HG03060 (cell line): ENCODE results near the gene CCDC85C.
"Not testable (repeated sequence)": the region's sequence is repeated elsewhere in the genome, so short reads cannot be mapped to it uniquely, and the experiment has no call there.

Experiments
- ATAC-seq: cut with Tn5 transposase; IDR thresholded peaks from one replicate; pipeline ENCODE4 v1.9.1; 2021; ENCODE audit warnings: low read depth, moderate number of reproducible peaks; ENCODE audit not compliant: unreplicated experiment

CCDC85C gene

DNA sequence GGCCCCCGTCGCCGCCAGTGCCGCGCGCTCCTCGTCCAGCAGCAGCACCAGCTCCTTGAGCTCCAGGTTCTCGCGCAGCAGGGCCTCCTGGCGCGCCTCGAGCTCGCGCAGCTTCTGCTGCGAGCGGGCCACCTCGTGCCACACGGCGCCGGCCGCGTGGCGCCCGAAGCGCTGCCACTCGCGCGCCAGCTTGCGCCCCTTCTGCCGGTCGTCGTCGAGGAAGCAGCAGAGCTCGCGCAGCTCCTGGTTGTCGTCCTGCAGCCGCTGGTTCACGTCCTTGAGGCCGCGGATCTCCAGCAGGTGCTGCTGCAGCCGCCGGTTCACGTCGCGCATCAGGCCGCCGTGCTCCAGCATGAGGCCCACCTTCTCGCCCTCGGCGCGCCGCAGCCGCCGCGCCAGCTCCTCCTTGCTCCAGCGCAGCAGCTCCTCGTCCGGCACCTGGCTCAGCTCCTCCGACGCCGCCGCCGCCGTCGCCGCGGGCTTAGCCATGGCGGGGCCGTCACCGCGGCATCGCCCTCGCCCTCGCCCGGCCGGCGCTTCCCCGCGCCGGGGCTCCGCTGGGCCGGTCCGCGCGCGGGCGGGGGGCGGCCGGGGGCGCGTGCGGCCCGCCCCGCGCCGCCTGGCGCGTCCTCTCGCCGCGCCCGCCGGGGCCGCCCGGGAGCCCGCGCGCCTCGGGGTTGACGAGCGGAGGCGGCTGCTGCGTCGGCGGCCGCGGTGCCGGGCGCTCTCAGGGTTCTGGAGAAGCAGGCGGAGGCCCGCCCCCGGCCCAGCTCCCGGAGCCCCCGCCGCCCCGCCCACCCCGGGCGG is at the start of gene CCDC85C:
Gene CCDC85C (minus strand): TSS at position 737 of the 807 bp plus-strand sequence. CDS start 248 bp downstream, at position 489.
- ATAC-seq = no peak

DNA sequence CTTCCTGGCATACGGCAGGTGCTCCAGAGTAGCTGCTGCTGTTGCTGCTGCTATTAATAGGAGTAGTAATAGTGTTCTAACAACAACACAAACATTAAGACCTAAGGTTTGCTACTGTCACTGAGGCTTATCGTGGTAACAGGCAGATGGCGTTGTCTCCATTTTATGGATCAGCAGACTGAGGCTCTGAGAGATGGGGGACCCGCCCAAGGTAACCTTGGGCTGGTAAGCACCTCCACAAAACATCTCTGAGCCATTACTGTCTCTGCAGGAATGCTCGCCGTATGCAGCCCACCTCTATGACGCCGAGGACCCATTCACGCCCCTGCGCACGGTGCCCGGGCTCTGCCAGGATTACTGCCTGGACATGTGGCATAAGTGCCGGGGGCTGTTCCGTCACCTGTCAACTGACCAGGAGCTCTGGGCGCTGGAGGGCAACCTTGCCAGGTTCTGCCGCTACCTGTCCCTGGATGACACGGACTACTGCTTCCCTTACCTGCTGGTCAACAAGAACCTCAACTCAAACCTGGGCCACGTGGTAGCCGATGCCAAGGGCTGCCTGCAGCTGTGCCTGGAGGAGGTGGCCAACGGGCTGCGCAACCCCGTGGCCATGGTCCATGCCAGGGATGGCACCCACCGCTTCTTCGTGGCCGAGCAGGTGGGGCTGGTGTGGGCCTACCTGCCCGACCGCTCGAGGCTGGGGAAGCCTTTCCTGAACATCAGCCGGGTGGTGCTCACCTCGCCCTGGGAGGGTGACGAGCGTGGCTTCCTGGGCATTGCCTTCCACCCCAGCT is 48.1 kb upstream of the CCDC85C start:
- no peak for ATAC-seq

DNA sequence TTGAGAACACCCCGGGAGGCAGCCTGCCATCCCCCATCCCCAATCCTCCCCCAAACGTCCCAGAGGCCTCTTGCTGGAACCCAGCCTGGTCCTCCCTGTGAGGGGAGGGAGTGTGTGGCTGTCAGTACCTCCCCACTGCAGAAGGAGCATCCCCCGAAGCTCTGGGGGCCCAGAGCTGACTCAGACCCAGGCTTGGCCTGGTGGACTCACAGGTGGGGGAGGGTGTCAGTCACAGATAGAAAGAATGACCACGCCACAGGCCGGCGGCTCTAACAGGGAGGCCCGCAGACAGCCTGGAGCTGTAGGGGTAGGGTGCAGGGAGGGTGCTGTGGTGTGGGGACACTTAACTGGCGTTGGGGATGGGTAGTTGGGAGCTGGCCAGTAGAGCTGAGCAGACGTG is 46.2 kb upstream of the CCDC85C start:
- ATAC-seq = no peak

- no peak for ATAC-seq
Measured at GRCh38 chr14:99649643-99650042, 45.6 kb upstream of the CCDC85C start.

- ATAC-seq = no peak
Measured at GRCh38 chr14:99649219-99649618, 45.2 kb upstream of the CCDC85C start.

- ATAC-seq = no peak
Measured at GRCh38 chr14:99648027-99648784, 44.2 kb upstream of the CCDC85C start.

DNA sequence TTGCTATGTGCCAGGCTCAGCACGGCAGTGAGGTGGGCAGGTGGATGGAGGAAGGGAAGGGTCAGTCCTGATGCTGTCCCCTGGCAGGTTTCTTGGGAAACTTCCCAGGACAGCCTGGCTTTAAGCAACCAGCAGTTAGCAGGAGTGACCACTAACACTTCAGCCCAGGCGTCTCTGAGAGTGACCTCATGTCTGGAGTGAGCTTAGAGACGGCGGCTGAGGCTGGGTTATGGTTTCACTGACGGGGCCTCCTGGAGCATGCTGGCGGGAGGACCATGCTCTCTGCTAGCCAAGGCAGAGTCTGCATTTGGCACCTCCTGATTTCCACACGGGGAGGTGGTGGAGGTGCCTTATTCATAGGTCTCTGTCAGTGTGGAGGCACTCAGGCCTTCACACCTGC is 43.4 kb upstream of the CCDC85C start:
- ATAC-seq = no peak

GRCh38 chr14:99645545-99646505 is 41.8 kb upstream of the CCDC85C start:
- no peak for ATAC-seq

DNA sequence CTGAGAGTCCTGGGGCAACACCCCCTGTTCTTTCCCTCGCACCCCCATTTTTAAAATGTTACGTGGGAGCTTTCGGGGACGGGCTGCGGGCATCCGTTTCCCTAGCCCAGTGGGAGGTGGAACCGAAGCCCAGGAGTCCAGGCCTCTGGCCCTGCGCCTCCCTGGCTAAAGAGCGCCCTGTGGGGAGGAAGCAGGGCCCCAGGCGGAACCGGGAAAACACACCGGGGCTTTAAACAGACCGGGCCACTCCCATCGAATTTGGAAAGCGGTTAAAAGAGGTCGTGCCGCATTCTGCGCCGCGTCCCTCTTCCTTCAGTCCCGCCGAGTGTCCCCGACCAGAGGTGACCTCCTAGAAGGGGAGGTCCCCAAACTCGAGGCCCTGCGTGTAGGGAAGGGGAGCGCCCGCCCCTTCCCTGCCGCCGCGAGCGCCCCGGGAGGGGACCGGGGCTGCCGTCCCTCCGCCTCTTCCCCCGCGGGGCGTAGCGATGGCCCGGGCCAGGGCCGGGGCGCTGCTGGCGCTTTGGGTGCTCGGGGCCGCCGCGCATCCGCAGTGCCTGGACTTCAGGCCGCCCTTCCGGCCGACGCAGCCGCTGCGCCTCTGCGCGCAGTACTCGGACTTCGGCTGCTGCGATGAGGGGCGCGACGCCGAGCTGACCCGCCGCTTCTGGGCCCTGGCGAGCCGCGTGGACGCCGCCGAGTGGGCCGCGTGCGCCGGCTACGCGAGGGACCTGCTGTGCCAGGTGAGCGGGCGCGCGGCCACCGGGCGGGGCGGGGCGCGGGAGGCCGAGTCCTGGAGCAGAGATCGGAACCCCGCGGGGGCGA is 40.9 kb upstream of the CCDC85C start, which contains the start of gene HHIPL1:
Gene HHIPL1 (plus strand): TSS at position 407 of the 822 bp plus-strand sequence. CDS start 79 bp downstream, at position 486.
- no peak for ATAC-seq

DNA sequence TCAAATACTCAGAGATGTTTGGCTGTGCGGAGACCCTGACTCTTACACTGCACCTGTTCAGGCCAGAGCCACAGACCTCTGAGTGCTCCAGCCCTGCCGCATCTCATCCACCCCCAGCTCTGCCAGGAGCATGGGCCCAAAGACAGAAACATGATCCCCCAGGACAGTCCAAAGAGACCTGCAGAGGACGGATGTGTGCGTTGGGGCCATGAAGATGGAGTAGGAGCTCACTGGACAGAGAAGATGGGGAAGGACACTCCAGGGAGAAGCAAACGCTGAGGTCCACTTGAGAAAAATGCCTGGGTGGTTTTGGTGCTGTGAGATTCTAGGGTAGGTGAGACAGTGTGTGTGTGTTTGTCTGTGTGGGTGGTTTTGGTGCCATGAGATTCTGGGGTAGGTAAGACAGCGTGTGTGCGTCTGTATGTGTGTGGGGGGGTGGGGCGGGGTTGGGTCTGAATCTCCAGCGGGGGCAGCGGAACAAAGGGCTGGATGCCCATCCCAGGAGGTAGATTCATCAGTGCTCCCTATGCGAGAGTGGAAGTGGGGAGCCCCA is 40.1 kb upstream of the CCDC85C start:
- ATAC-seq = no peak

- no peak for ATAC-seq
Measured at GRCh38 chr14:99643343-99643742, 39.3 kb upstream of the CCDC85C start.

- not testable (repeated sequence) for ATAC-seq
Measured at GRCh38 chr14:99642771-99643170, 38.8 kb upstream of the CCDC85C start.

DNA sequence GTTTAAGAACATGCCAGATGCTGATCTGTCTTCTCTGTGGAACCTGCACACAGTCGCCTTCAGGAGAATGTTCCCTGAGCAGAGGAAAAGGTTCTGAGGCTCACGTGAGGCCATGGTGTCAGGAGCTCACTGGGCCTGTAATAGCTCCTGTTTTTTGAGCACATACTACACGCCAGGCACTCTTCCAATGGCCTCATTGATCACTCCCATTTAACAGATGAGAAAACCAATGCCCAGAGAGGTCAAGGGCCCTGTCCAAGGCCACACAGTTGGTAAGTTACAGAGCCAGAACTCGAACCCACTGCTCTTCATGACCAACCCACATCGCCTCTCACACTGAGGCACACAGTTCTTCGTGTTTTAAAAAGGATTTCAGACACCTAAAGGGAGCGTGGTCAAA is 33.6 kb upstream of the CCDC85C start:
- no peak for ATAC-seq

DNA sequence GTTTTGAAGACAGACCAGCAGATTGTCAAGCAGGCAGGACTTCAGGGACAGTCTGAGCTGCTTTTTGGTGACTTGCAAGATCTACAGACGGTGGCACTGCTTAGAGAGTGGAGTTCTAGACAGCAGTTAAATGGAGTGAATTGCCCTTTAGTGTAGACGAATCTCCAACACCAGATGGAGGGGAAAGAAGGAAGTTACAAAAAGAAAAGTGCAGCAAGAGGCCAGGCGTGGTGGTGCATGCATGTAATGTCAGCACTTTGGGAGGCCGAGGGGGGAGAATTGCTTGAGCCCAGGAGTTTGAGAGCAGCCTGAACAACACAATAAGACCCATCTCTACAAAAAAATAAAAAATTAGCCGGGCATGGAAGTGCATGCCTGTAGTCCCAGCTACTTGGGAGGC is 32.5 kb upstream of the CCDC85C start:
- ATAC-seq = no peak

GRCh38 chr14:99635116-99635515 is 31.1 kb upstream of the CCDC85C start:
- ATAC-seq = no peak

- ATAC-seq = no peak
Measured at GRCh38 chr14:99634443-99634842, 30.4 kb upstream of the CCDC85C start.

GRCh38 chr14:99633918-99634317 is 29.9 kb upstream of the CCDC85C start:
- no peak for ATAC-seq

DNA sequence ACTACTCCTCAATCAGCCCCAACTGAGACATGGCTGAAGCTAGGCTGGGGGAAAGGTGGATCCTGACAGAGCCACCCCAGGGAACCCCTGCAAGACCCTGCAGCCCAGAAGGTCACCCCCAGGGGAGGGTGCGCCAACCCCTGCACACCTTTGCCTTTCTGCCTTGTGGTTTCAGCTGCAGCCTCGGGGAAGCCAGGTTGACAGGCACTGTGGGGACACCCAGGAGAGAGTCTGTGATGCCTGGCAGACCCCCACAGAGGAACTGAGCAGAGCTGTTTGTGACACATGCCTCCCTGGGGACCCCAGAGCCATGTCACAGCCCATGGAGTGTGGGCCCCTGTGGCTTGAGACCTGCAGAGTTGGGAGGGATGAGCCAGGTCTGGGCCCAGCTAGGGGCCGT is 29.1 kb upstream of the CCDC85C start:
- ATAC-seq = no peak
